DMS153 (cell line): ENCODE data around the gene GNA12.
A peak's percentile ranks its signal among the peaks of the same experiment; 100 is the strongest.
"Not testable (repeated sequence)": the region's sequence is repeated elsewhere in the genome, so short reads cannot be mapped to it uniquely, and the experiment has no call there.

Experiments
- DNase-seq: peaks from one replicate; lab custom pipeline; 2025; lab: John Stamatoyannopoulos, UW

The GNA12 gene

GRCh38 chr7:2864999-2865670 lies 21.0 kb upstream of the GNA12 start:
- DNase-seq, result peak; percentile 67

DNA sequence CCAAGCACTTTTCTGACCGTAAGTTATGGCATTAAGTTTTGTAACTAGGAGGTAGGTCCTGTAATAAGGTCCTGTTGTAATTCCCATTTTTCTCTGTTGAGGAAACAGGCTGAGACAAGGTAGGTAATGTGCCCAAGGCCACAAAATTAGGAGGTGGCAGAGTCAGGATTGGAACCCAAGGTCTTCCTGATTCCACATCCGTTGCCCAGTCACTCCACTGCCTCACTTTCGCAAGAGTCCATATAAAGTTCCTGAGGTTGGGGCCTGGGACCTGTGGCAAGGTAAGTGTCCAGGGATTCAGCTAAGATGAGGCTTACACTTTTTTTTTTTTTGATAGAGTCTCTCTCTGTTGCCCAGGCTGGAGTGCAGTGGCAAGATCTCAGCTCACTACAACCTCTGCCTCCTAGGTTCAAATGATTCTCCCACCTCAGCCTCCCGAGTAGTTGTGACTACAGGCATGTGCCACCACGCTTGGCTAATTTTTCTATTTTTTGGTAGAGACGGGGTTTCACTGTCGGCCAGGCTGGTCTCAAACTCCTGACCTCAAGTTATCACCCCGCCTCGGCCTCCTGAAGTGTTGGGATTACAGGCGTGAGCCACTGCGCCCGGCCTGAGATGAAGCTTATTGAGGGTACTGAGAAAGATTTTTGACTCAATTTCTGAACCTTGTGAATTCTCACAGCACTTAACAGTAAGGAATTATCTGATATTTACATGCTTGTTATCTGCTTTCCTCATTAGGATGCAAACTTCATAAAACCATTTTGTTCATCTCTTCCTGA lies 20.3 kb upstream of the GNA12 start:
- DNase-seq, result no peak

DNA sequence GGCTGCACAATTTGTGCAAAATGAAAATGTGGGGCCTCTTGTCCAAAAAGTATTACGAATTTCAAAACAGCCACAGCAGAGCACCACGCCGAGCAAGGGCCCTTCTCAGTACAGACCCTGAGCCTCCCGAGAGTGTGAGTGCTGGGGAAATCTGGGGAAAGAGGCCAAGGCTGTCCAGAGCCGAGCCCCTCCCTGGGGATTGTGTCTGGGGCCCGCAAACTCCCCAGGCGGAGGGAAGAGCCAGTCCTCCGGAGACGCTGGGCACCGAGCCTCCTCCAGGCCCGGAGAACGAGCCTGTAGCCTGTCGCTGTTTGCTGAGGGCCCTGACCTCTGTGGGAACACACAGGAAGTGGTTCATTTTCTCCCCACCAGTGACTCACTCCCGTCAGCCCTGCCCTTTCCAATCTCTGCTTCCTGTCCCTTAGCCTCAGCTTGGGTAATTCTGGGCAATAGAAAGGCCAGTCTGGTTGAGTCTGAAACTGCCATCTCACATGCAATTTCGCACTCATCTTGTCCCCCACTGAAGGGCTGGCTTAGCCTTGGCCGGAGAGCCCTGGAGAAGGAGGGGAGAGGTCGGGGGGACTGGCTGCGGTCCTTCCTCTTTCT lies 19.5 kb upstream of the GNA12 start:
- peak; percentile 88 for DNase-seq

GRCh38 chr7:2862831-2863361 lies 18.8 kb upstream of the GNA12 start:
- DNase-seq, result no peak

- DNase-seq, result no peak
Measured at GRCh38 chr7:2861509-2861908, 17.4 kb upstream of the GNA12 start.

GRCh38 chr7:2860627-2861133 lies 16.6 kb upstream of the GNA12 start:
- DNase-seq, result peak; percentile 82

- no peak for DNase-seq
Measured at GRCh38 chr7:2859952-2860351, 15.8 kb upstream of the GNA12 start.

GRCh38 chr7:2858621-2859020 lies 14.5 kb upstream of the GNA12 start:
- DNase-seq, result no peak

DNA sequence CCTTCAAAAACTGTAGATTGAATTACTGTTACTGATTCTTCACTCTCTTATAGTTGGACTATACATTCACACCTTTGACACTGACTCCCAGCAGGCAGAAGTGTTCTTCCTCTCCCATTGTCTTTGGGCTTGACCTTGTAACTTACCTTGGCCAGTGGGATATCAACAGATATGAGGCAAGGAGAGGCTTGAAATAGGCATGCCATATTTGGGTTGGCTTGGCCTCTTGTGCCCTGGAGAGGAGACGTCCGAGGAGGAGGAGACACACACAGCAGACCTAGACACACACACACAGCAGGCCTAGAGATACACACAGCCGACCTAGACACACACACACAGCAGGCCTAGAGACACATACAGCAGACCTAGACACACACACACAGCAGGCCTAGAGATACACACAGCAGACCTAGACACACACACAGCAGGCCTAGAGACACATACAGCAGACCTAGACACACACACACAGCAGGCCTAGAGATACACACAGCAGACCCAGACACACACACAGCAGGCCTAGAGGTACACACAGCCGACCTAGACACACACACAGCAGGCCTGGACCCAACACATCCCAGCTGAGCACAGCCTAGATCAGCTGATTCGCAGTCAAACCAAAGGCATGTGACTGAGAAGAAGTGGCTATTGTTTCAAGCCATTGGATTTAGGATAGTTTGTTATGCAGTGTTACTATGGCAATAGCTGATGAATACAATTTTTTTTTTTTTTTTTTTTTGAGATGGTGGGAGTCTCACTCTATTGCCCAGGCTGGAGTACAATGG lies 12.5 kb upstream of the GNA12 start:
- no peak for DNase-seq

DNA sequence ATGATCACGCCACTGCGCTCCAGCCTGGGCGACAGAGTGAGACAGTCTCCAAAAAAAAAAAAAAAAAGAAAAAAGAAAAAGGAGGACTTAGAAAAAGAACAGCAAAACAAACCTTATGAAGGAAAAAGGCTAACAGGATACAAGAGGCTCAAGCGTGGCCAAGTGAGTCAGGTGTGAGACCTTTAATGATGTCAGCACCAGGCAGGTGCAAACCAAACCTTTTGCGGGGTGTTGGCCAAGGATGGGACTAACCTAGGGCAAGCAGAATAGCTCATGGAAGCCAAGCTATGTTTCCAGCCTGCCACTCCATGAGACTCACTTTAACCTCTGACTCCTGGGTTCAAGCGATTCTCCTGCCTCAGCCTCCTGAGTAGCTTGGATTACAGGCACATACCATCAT lies 11.3 kb upstream of the GNA12 start:
- DNase-seq, result no peak

DNA sequence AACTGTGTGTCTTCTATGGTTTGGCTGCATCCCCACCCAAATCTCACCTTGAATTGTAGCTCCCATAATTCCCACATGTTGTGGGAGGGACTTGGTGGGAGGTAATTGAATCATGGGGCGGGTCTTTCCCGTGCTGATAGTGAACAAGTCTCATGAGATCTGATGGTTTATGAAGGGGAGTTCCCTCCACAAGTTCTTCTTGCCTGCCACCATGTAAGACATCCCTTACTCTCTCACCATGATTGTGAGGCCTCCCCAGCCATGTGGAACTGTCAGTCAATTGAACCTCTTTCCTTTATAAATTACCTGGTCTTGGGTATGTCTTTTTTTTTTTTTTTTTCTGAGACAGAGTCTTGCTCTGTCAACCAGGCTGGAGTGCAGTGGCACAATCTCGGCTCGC lies 9.4 kb upstream of the GNA12 start:
- DNase-seq, result not testable (repeated sequence)

- DNase-seq, result no peak
Measured at GRCh38 chr7:2853147-2853546, 9.0 kb upstream of the GNA12 start.

DNA sequence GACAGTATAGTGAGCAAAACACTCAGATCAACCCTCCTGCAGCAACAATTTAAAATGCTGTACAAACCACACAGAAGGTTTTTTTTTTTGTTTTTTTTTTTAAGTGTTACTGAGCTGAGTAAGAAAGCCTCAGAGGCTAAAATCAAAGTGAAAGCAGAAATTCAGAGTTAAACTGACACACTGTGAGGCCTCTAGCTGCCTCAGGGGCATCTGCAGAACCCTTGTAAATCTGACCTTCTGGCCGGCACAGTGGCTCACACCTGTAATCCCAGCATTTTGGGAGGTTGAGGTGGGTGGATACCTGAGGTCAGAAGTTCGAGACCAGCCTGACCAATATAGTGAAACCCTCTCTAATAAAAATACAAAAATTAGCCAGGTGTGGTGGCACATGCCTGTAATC lies 7.4 kb upstream of the GNA12 start:
- DNase-seq, result no peak

DNA sequence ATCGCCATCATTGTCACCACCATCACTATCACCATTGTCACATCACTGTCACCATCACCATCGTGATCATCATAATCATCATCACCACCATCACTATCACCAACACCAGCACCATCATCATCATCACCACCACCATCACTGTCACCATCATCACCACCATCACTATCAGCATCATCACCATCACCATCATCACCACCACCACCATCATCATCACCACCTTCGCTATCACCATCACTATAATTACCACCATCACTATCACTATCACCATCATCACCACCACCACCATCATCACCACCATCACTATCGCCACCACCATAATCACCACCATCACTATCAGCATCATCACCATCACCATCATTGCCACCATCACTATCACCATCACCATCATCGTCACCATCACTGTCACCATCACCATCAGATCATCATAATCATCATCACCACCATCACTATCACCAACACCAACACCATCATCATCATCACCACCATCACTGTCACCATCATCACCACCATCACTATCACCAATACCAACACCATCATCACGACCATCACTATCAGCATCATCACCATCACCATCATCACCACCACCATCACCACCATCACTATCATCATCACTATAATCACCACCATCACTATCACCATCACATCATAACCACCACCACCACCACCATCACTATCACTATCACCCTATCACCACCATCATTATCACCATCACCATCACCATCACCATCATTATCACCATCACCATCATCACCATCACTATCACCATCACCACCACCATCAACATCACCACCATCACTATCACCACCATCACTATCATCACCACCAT lies 6.0 kb upstream of the GNA12 start:
- DNase-seq, result no peak

DNA sequence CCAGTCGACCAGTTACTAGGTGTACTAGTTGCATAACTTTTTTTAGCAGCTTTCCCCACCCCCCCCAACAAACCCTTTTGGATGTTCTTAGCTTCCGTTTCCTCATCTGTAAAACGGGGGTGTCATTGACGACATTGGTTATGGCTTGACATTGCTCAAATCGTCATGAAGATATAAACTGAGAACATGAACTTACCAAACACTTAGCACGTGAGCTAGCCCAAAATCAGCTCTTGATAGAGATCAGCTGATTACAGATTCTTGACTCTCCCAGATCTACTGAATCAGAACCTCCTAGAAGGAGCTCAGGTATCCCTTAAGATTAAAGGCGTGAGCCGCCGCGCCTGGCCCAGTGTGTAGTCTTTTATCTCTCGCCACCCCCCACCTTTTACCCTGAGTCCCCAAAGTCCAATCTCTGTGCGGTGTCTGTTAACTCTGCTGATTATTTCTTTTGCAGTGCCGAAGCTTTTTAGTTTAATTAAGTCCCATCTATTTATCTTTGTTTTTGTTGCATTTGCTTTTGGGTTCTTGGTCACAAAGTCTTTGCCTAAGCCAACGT lies 1.0 kb upstream of the GNA12 start:
- no peak for DNase-seq

GRCh38 chr7:2843711-2844152 lies 376 bp downstream of the GNA12 start:
- DNase-seq, result no peak

DNA sequence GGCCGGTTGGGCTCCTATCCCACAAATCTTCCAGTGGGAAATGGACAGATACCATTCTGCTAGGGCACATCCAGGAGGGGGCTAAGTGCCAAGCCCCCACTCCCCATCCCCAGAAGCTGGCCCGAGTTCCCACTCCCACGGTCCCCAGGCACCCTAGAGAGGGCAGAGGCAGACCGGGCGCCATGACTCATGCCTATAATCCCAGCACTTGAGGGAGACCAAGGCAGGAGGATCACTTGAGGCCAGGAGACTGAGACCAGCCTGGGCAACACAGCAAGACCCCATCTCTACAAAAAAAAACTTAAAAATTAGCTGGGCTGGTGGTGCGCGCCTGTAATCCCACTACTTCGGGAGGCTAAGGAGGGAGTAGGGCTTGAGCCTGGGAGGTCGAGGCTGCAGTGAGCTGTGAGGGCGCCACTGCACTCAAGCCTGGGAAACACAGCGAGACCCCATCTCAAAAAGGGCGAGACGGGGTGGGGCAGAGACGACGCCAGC lies 870 bp downstream of the GNA12 start:
- DNase-seq, result no peak

DNA sequence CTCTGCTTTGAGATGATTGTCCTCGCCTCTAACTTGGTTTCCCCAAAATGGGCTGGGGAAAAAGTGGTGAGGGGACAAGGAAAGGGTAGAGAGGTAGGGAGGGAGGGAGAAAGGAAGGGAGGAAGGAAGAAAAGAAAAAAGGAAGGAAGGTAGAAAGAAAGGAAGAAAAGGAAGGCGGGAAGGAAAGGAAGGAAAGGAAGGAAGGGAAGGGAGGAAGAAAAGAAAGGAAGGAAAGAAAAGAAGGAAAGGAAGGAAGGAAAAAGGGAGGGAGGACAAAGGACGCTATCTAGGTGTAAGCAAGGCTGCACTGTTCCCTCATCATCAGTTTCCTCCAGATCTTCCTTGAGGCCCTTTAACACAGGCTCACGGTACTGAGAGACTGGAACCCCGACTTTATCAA lies 2.2 kb downstream of the GNA12 start:
- no peak for DNase-seq

DNA sequence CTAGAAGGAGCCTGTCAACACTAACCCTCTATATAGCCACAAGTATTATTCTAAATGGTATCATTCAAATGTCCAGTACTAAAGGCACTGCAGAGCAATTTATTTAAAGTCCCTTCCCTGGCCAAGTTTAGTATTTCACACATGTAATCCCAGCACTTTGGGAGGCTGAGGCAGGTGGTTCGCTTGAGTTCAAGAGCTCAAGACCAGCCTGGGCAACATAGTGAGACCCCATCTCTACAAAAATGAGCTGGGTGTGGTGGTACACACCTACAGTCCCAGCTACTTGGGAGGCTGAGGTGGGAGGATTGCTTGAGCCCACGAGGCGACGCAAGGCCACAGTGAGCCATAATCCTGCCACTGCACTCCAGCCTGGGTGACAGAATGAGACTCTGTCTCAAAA lies 3.6 kb downstream of the GNA12 start:
- no peak for DNase-seq

DNA sequence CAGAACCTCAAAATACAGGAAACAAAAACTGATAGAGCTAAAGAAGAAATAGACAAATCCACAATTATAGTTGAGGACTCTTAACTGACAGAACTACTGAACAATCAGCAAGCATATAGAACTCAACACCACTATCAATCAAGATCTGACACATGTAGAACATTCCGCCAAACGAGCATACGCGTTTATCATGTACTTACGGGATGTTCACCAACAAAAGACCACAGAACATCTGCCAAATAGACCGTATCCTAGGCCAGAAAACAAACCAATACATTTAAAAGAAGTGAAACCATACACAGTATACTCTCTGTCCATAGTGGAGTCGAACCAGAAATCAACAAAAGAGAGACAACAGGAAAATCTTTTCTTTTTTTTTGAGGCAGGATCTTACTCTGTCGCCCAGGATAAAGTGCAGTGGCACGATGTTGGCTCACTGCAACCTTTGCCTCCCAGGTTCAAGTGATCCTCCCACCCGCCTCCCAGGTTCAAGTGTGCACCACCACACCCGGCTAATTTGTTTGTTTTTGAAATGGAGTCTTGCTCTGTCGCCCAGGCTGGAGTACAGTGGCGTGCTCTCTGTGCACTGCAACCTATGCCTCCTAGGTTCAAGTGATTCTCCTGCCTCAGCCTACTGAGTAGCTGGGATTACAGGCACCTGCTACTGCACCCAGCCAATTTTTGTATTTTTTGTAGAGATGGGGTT lies 5.1 kb downstream of the GNA12 start:
- no peak for DNase-seq
